Measurements from ENCODE around the gene UBAP1.

DNA sequence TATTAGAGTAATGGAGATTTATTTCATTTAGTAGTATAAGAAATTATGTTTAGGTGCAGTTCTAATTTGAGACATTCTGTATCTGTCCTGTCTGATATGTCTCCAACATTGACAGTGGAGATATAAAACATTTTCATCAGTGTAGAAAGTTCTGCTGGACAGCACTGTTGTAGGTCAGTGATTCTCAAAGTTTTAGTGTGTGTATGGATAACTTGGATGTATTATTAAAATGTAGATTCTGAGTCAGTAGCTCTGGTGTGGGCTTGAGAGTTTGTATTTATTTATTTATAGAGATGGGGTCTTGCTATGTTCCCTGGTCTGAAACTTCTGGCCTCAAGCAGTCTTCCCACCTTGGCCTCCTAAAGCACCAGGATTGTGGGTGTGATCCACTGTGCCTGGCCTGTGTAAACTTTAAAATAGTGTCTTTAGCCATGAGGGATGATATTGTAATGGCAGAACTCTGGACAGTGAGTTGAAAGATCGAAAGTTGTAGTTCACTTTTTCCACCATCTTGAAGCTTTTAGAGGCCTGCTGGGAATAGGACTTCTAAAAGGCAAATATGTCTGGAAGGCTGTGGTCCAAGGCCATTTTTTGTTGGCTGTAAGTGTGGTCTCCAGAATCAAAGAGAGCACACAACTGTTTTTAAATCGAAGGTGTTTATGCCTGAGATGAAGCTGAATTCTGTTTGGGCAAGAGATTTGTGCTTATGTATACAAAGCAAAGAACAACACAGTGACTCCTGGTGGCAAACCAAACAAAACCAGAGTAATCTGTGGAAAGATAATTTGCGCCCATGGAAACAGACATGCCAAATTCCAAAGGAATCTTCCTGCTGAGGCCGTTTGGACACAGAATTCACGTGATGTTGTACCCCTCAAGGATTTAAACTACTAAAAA is 12.4 kb downstream of the UBAP1 start:
- TF ChIP-seq, protein P1, sequence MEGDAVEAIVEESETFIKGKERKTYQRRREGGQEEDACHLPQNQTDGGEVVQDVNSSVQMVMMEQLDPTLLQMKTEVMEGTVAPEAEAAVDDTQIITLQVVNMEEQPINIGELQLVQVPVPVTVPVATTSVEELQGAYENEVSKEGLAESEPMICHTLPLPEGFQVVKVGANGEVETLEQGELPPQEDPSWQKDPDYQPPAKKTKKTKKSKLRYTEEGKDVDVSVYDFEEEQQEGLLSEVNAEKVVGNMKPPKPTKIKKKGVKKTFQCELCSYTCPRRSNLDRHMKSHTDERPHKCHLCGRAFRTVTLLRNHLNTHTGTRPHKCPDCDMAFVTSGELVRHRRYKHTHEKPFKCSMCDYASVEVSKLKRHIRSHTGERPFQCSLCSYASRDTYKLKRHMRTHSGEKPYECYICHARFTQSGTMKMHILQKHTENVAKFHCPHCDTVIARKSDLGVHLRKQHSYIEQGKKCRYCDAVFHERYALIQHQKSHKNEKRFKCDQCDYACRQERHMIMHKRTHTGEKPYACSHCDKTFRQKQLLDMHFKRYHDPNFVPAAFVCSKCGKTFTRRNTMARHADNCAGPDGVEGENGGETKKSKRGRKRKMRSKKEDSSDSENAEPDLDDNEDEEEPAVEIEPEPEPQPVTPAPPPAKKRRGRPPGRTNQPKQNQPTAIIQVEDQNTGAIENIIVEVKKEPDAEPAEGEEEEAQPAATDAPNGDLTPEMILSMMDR (IDR thresholded peaks at IDR 0.05) = peak in 3 of 4 experiments; percentile 16 to 22 (median 19)
- no peak for TF ChIP-seq EP300 (IDR thresholded peaks at IDR 0.05)
- TF ChIP-seq POLR2AphosphoS5 (IDR thresholded peaks at IDR 0.05) = no peak
